IMR-90 (cell line): ENCODE measurements around the gene OSCP1. TPM values are rescaled to one million over a fixed set of nuclear protein-coding genes. Genes with fewer than 3 reads are reported as not detected.

ENCODE experiments used
- ATAC-seq: fragments of 200-7000 bp; cut with Tn5 transposase; 2 replicates; pipeline ENCODE4 v1.9.1; 2020; ENCODE audit warnings: low read depth, mild to moderate bottlenecking, moderate library complexity
- BruUV-seq: library from RNA; stranded (reverse); fragments of 400-500 nt; replicated peaks from 2 replicates; lab custom pipeline; 2021; lab: Mats Ljungman, UMichigan
- CTCF ChIA-PET: fragments of 300-600 bp; formaldehyde crosslinking; extraction: SDS; loops from one replicate; lab custom pipeline; 2021; ENCODE audit warnings: antibody characterized with exemption; lab: Yijun Ruan, JAX
- POLR2A ChIA-PET: fragments of 300-600 bp; sonication (Branson Sonifier 250); formaldehyde crosslinking; loops from one replicate; lab custom pipeline; 2022; ENCODE audit warnings: antibody characterized with exemption; ENCODE audit not compliant: unreplicated experiment; lab: Charles Lee
- DNase-seq: peaks from one replicate; pipeline ENCODE4 v3.0.0; 2013
- H2AFZ ChIP-seq: replicated peaks from 2 replicates; pipeline ENCODE3; 2013; ENCODE audit warnings: low read length, mild to moderate bottlenecking; ENCODE audit not compliant: poor library complexity
- H2AK5ac ChIP-seq: 2 replicates; pipeline ENCODE4 v1.6.1; 2013; ENCODE audit warnings: low read depth, low read length, inconsistent platforms
- H2AK9ac ChIP-seq: replicated peaks from 2 replicates; pipeline ENCODE3; 2013; ENCODE audit warnings: mild to moderate bottlenecking, low read depth, low read length, moderate library complexity; ENCODE audit not compliant: poor library complexity
- H2BK120ac ChIP-seq: 2 replicates; pipeline ENCODE4 v1.6.1; 2013; ENCODE audit warnings: low read depth, low read length, inconsistent platforms
- H2BK15ac ChIP-seq: 3 replicates; pipeline ENCODE4 v1.6.1; 2013; ENCODE audit warnings: low read depth, low read length, inconsistent platforms
- H2BK20ac ChIP-seq: 2 replicates; pipeline ENCODE4 v1.6.1; 2013; ENCODE audit warnings: low read depth, mild to moderate bottlenecking, inconsistent platforms, low read length, moderate library complexity
- H2BK5ac ChIP-seq: 2 replicates; pipeline ENCODE4 v1.6.1; 2013; ENCODE audit warnings: mild to moderate bottlenecking, low read depth, low read length, inconsistent platforms; ENCODE audit not compliant: poor library complexity, severe bottlenecking
- H3K14ac ChIP-seq: replicated peaks from 2 replicates; pipeline ENCODE4 v1.6.1; 2013; ENCODE audit warnings: low read depth, low read length, inconsistent platforms
- H3K18ac ChIP-seq: 2 replicates; pipeline ENCODE4 v1.6.1; 2013; ENCODE audit warnings: low read depth, low read length, control low read depth
- H3K23ac ChIP-seq: 2 replicates; pipeline ENCODE4 v1.6.1; 2013; ENCODE audit warnings: low read depth, low read length, inconsistent platforms
- H3K27ac ChIP-seq: 2 replicates; pipeline ENCODE4 v1.5.1; 2013; ENCODE audit warnings: mild to moderate bottlenecking, control low read depth, low read length; ENCODE audit not compliant: insufficient read depth
- H3K27me3 ChIP-seq: 2 replicates; pipeline ENCODE4 v1.6.1; 2013; ENCODE audit warnings: low read length; ENCODE audit not compliant: control insufficient read depth, insufficient read depth
- H3K36me3 ChIP-seq: 2 replicates; pipeline ENCODE4 v1.6.1; 2013; ENCODE audit warnings: low read length, mixed read lengths; ENCODE audit not compliant: control insufficient read depth, insufficient read depth
- H3K4ac ChIP-seq: 2 replicates; pipeline ENCODE4 v1.6.1; 2013; ENCODE audit warnings: low read depth, low read length, inconsistent platforms
- H3K4me1 ChIP-seq: 2 replicates; pipeline ENCODE4 v1.6.1; 2013; ENCODE audit warnings: low read length, mixed read lengths; ENCODE audit not compliant: control insufficient read depth, insufficient read depth
- H3K4me2 ChIP-seq: 2 replicates; pipeline ENCODE4 v1.6.1; 2013; ENCODE audit warnings: low read depth, mild to moderate bottlenecking, control low read depth, low read length, moderate library complexity
- H3K4me3 ChIP-seq: 2 replicates; pipeline ENCODE4 v1.5.1; 2013; ENCODE audit warnings: low read depth, mild to moderate bottlenecking, control low read depth, low read length, moderate library complexity; ENCODE audit not compliant: insufficient read depth
- H3K56ac ChIP-seq: 2 replicates; pipeline ENCODE4 v1.6.1; 2013; ENCODE audit warnings: low read length, inconsistent platforms; ENCODE audit not compliant: insufficient read depth; ENCODE audit errors: extremely low read depth
- H3K79me1 ChIP-seq, 2 experiments: 2 replicates each; pipeline ENCODE4 v1.6.1; 2013; ENCODE audit warnings: low read length in 2 of 2, inconsistent platforms in 1 of 2, low read depth in 1 of 2
- H3K9ac ChIP-seq: 2 replicates; pipeline ENCODE4 v1.6.1; 2013; ENCODE audit warnings: low read depth, low read length, control low read depth
- H3K9me1 ChIP-seq: 2 replicates; pipeline ENCODE4 v1.6.1; 2013; ENCODE audit warnings: low read length, inconsistent platforms; ENCODE audit not compliant: insufficient read depth
- H3K9me3 ChIP-seq: 2 replicates; pipeline ENCODE4 v1.6.1; 2013; ENCODE audit warnings: low read length; ENCODE audit not compliant: control insufficient read depth, insufficient read depth
- H4K20me1 ChIP-seq: 2 replicates; pipeline ENCODE4 v1.6.1; 2013; ENCODE audit warnings: low read length, inconsistent platforms; ENCODE audit not compliant: insufficient read depth
- H4K5ac ChIP-seq: 2 replicates; pipeline ENCODE4 v1.6.1; 2013; ENCODE audit warnings: mild to moderate bottlenecking, low read depth, low read length, control low read depth
- H4K8ac ChIP-seq, 2 experiments: 2 replicates each; pipeline ENCODE4 v1.6.1; 2013; ENCODE audit warnings: low read depth in 2 of 2, low read length in 2 of 2, control low read depth in 1 of 2, inconsistent platforms in 1 of 2
- H4K91ac ChIP-seq: 2 replicates; pipeline ENCODE4 v1.6.1; 2013; ENCODE audit warnings: low read depth, low read length, inconsistent platforms; ENCODE audit not compliant: insufficient read depth
- MAFK ChIP-seq: IDR thresholded peaks from 2 replicates; pipeline ENCODE4 v1.6.1; 2012; ENCODE audit warnings: low read depth, low read length, improper control_type of control experiment
- NFE2L2 ChIP-seq: fragments of 150-350 bp; IDR thresholded peaks from 2 replicates; pipeline ENCODE4 v1.6.1; 2016; ENCODE audit warnings: low read depth, mild to moderate bottlenecking, low read length
- WGBS, 2 experiments: methylation state at CpG; one replicate each; pipeline versions ENCODE4 v1.1.5 to v1.1.7; 2013; ENCODE audit warnings: missing lambda C conversion rate in 2 of 2; ENCODE audit not compliant: insufficient read length in 1 of 2; ENCODE audit errors: extremely low coverage in 2 of 2; 5-methylcytosine and 5-hydroxymethylcytosine counted together
- dilution Hi-C: fragments of 300-500 bp; cut with HindIII; formaldehyde crosslinking; loops from one replicate; pipeline ENCODE4 v1.14.3; 2018; ENCODE audit warnings: low sequenced_read_pairs; ENCODE audit not compliant: unreplicated experiment
- in situ Hi-C: fragments of 300-500 bp; cut with MboI; formaldehyde crosslinking; loops from 3 replicates; pipeline ENCODE4 v1.14.3; 2019; ENCODE audit warnings: low sequenced_read_pairs, inconsistent platforms, mixed read lengths
- intact Hi-C: fragments of 100-400 bp; cut with micrococcal nuclease; formaldehyde crosslinking; loops from 2 replicates; pipeline ENCODE4 v1.10.0; 2022
- polyA plus RNA-seq, 3 experiments: library from polyadenylated mRNA; depleted of rRNA; stranded (reverse); fragments of >200 nt; gene quantifications; 2 replicates each; pipeline ENCODE4 v1.2.3, GENCODE V29; 2012; ENCODE audit warnings: low replicate concordance in 1 of 3
- total RNA-seq: library from RNA; depleted of rRNA; stranded (reverse); fragments of >200 nt; gene quantifications from 2 replicates; pipeline ENCODE4 v1.2.3, GENCODE V29; 2012

The OSCP1 gene
- total and polyA plus RNA-seq, 2 of the 4 experiments (the other 2 are of a cell fraction) = 7.8 to 11.8 TPM

DNA sequence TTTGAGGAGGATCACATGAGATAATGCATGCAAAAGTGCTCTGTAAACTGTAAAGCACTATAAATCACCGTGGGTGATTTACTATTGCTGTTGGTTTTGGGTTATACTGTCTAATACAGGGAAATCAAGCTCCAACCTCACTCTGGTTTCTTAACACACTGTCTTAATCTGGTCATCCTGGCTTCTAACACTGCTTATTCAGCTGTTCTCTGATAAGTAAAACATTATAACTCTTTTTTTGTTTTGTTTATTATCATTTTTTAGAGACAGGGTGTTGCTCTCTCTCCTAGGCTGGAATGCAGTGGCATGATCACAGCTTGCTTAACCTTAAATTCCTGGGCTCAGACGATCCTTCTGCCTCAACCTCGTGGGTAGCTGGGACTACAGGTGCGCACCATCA is 30.7 kb downstream of the OSCP1 start:
- no TSS peak for BruUV-seq
- Histone ChIP-seq H2AK9ac (no peak overlapping the region), H4K8ac (no peak overlapping the region), H3K56ac (no peak overlapping the region), H3K18ac (no peak overlapping the region), H3K4me1 (peaks cover 5% of the 10 kb centered on the region), H3K9ac (no peak overlapping the region), H2BK20ac (0 out of 2 replicates have a peak overlapping the region, but pooled peaks have one; percentile 0), H3K27me3 (no peaks in the 10 kb centered on the region), H2AK5ac (no peak overlapping the region), H4K91ac (no peak overlapping the region), H3K4me2 (no peak overlapping the region), H2BK15ac (no peak overlapping the region), H2BK5ac (no peak overlapping the region), H3K23ac (no peak overlapping the region), H3K4me3 (no peak overlapping the region), H3K9me3 (no peaks in the 10 kb centered on the region), H3K27ac (no peak overlapping the region), H3K9me1 (no peaks in the 10 kb centered on the region), H4K5ac (no peak overlapping the region), H2AFZ (no peak overlapping the region), H3K14ac (no peak overlapping the region), H2BK120ac (no peak overlapping the region), H3K36me3 (peaks cover 3% of the 10 kb centered on the region; the same call in 1 of the 2 replicates), H3K4ac (no peak overlapping the region), H4K20me1 (no peaks in the 10 kb centered on the region), H3K79me1 (no peaks in the 10 kb centered on the region)
- in situ Hi-C loops = loop anchor here (25.0 kb wide), 1 partner anchor 307 kb away; no protein-coding TSS in a partner anchor
- ChIA-PET POLR2A (interaction anchor here (0.8 to 1.4 kb wide), 2 partner anchors 32 to 269 kb away, joined by 3 to 4 read pairs; no protein-coding TSS in a partner anchor), CTCF (interaction anchor here (0.5 to 1.7 kb wide), 7 partner anchors 16 to 405 kb away, joined by 3 to 8 read pairs (median 4); partner anchors contain the start of gene OSCP1)
- 50% methylated on average over 2 of the region's 4 CpGs; no CpG with 5 or more reads in 1 of the 2 experiments for WGBS, 2 experiments
- intact Hi-C loops = no loop called here
- DNase-seq = peak; percentile 66
- TF ChIP-seq NFE2L2 (no peak), MAFK (peak; percentile 31; the same call in 1 of the 2 replicates)
- peak; percentile 65 for ATAC-seq
- dilution Hi-C loops = no loop called here
